GM18951 (cell line): ENCODE measurements around the gene NXF1.
"Not testable (repeated sequence)": the region's sequence is repeated elsewhere in the genome, so short reads cannot be mapped to it uniquely, and the experiment has no call there.

ENCODE experiments used
- POLR2A ChIP-seq: IDR thresholded peaks from 4 replicates; pipeline ENCODE4 v1.6.1; 2011; ENCODE audit warnings: mild to moderate bottlenecking; ENCODE audit not compliant: insufficient read length, insufficient read depth; ENCODE audit errors: extremely low read depth
- in situ Hi-C: fragments of 300-500 bp; cut with MboI; formaldehyde crosslinking; loops from one replicate; pipeline ENCODE4 v1.12.0; 2022; ENCODE audit warnings: low sequenced_read_pairs, mixed read lengths, inconsistent platforms; ENCODE audit not compliant: unreplicated experiment

The NXF1 gene

GRCh38 chr11:62787005-62787759 is 18.1 kb downstream of the NXF1 start, which contains the start of gene TMEM179B:
Gene TMEM179B, plus strand, starts transcription at chr11:62787402. Its CDS starts 30 bp downstream, at chr11:62787432.
- peak; percentile 99 for TF ChIP-seq POLR2A
- in situ Hi-C loops, result no loop called here

GRCh38 chr11:62786318-62787004 is 18.8 kb downstream of the NXF1 start:
- in situ Hi-C loops, result no loop called here
- TF ChIP-seq POLR2A, result no peak

GRCh38 chr11:62782753-62783152 is 22.5 kb downstream of the NXF1 start:
- TF ChIP-seq POLR2A, result no peak
- in situ Hi-C loops, result no loop called here

- in situ Hi-C loops, result no loop called here
Measured at GRCh38 chr11:62778441-62778840, 26.8 kb downstream of the NXF1 start.

GRCh38 chr11:62777389-62777788 is 27.9 kb downstream of the NXF1 start:
- no peak for TF ChIP-seq POLR2A
- in situ Hi-C loops, result no loop called here

More at GRCh38 chr11:62778441-62778840, 26.8 kb downstream of the NXF1 start:
- no peak for TF ChIP-seq POLR2A

- TF ChIP-seq POLR2A, result no peak
- in situ Hi-C loops, result no loop called here
Measured at GRCh38 chr11:62775646-62776045, 29.6 kb downstream of the NXF1 start.

GRCh38 chr11:62774407-62774806 is 30.8 kb downstream of the NXF1 start:
- TF ChIP-seq POLR2A, result no peak
- in situ Hi-C loops, result no loop called here

GRCh38 chr11:62771144-62772021 is 33.9 kb downstream of the NXF1 start, which contains the start of gene TAF6L:
Gene TAF6L, plus strand, starts transcription at chr11:62771396. Its CDS starts 4,388 bp downstream, at chr11:62775784.
- TF ChIP-seq POLR2A, result peak; percentile 82
- in situ Hi-C loops, result no loop called here

- no peak for TF ChIP-seq POLR2A
- in situ Hi-C loops, result no loop called here
Measured at GRCh38 chr11:62770778-62771143, 34.5 kb downstream of the NXF1 start.

GRCh38 chr11:62760867-62761227 is 44.4 kb downstream of the NXF1 start:
- in situ Hi-C loops, result not testable (repeated sequence)

- in situ Hi-C loops, result no loop called here
Measured at GRCh38 chr11:62757846-62758788, 47.1 kb downstream of the NXF1 start.

GRCh38 chr11:62755086-62755615 is 50.1 kb downstream of the NXF1 start:
- in situ Hi-C loops, result no loop called here

More at GRCh38 chr11:62757846-62758788, 47.1 kb downstream of the NXF1 start:
- no peak for TF ChIP-seq POLR2A

More at GRCh38 chr11:62755086-62755615, 50.1 kb downstream of the NXF1 start:
- TF ChIP-seq POLR2A, result no peak
